Activated naive CD8-positive, alpha-beta T cell treated with anti-CD3 and anti-CD28 coated beads, Interleukin-2, amount 10 ng/mL, durations not matched to agents 7 days and 5 days (primary cell): ENCODE measurements around the gene TMEM273. TPM values are rescaled to one million over a fixed set of nuclear protein-coding genes. Genes with fewer than 3 reads are reported as not detected.

ENCODE experiments used
- ATAC-seq: fragments of 150-1000 bp; cut with Tn5 transposase; one replicate; pipeline ENCODE4 v1.10.0; 2021; ENCODE audit warnings: low read depth, moderate library complexity
- POLR2A ChIA-PET: fragments of 350-600 bp; sonication (Branson Sonifier 250); formaldehyde crosslinking; loops from one replicate; lab custom pipeline; 2021; ENCODE audit warnings: antibody characterized with exemption; lab: Charles Lee
- DNase-seq: peaks from one replicate; pipeline ENCODE4 v3.0.0; 2021
- H3K27ac Mint-ChIP-seq: one replicate; pipeline ENCODE4 v1.8.0; 2022; ENCODE audit warnings: mild to moderate bottlenecking, mixed read lengths
- H3K27me3 Mint-ChIP-seq: one replicate; pipeline ENCODE4 v1.8.0; 2022; ENCODE audit warnings: mild to moderate bottlenecking, moderate library complexity, mixed read lengths
- H3K36me3 Mint-ChIP-seq: one replicate; pipeline ENCODE4 v1.8.0; 2021; ENCODE audit warnings: mild to moderate bottlenecking, mixed read lengths
- H3K4me1 Mint-ChIP-seq: one replicate; pipeline ENCODE4 v1.8.0; 2021; ENCODE audit warnings: mixed read lengths
- H3K4me3 Mint-ChIP-seq: one replicate; pipeline ENCODE4 v1.8.0; 2022; ENCODE audit warnings: mild to moderate bottlenecking, moderate library complexity, mixed read lengths
- H3K9me3 Mint-ChIP-seq: one replicate; pipeline ENCODE4 v1.8.0; 2021; ENCODE audit warnings: mixed read lengths
- total RNA-seq, 2 experiments: library from RNA; stranded (reverse); gene quantifications; one replicate each; pipeline ENCODE4 v1.2.3, GENCODE V29; 2021

TMEM273 gene
- total RNA-seq, 2 experiments from 2014 or later: 11.2 to 12.3 TPM

GRCh38 chr10:49177391-49178355 is 10.5 kb downstream of the TMEM273 start:
- POLR2A ChIA-PET: no interaction called here
- no peak for DNase-seq
- Mint-ChIP-seq H3K9me3 (no peaks in the 10 kb centered on the region), H3K4me3 (peak overlapping the region; percentile 33), H3K36me3 (peaks cover 6% of the 10 kb centered on the region), H3K27me3 (peaks cover 2% of the 10 kb centered on the region), H3K27ac (peak overlapping the region; percentile 64), H3K4me1 (peaks cover 32% of the 10 kb centered on the region)
- peak; percentile 87 for ATAC-seq

DNA sequence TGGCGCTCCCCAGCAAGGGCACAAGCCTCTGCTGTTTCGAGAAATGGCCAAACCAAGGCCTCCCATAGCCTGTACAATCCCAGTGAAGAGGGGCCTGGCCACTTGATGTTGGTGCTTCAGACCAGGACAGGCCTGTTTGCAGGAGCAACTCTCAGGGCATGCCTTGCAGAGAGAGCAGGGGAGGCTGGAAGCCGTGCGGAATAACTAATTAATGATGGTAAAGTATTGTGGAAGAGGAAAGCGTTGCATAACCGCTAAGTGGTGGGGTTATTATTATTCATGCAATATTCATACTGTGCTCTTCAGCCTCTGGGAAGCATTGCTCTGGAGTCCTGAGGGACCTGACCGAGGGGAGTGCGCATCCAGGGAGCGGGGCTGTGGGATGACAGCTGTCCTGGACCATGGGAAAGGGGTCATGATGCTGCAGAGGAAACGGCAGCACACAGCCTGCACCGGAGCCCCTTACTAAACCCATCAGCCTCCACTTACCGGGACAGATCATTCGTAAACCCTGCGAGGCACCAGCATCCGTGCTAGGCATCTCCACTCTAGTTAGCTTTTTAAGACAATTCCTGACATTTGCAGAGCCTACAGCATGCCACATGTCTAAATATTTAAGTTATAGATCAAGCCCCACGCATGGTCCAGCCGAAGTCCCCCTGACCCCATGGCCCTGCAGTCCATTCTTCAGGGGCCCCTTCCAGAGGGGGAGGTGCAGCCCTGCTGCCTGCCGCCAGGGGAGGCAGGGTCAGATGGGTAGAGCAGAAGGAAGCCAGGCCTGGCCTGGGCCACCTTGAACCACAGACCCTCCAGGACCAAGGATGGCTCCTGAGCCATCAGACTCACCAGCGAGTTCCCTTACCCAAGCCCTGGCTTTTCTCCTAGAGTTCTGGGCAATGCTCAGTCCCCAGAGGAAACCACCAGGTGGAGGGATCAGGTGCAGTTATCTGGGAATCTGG is 11.6 kb downstream of the TMEM273 start:
- Mint-ChIP-seq H3K9me3 (no peaks in the 10 kb centered on the region), H3K27ac (peak overlapping the region; percentile 64), H3K4me1 (peaks cover 30% of the 10 kb centered on the region), H3K36me3 (peaks cover 6% of the 10 kb centered on the region), H3K27me3 (peaks cover 5% of the 10 kb centered on the region), H3K4me3 (no peak overlapping the region)
- DNase-seq (no peak), ATAC-seq (no peak)
- POLR2A ChIA-PET: no interaction called here

DNA sequence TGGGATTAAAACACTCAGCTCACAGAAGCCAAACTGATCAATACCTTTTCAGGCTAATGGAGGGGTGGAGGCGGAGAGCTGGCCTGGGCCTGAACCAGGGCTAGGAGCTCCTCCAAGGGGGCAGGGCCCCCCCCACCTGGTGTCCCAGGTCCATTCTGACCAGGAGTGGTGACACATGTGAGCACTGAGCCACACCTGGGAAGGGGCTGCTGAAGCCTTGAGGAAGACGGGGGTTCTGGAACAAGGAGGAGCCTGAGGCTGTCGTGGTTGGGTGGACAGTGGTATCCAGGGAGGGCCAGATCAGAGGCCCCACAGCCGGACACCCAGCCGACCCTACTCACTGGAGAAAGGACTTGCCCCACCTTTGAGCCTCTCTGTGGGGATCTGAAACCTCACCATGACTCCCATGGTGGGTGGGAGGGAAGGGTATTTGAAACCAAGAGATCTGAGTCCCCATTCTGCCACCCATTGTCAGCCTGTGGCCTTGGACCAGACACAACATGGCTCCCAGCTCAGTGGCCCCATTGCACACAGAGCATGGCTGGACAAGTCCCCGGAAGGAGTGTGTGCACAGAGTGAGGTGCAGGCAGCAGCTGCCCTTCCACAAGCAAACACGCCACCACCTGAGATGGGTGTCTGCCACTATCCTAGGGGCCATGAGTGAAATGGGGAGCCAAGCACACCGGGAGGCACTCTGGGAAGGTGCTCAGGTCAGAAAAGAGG is 12.4 kb downstream of the TMEM273 start:
- ATAC-seq: no peak
- DNase-seq: no peak
- POLR2A ChIA-PET: no interaction called here
- Mint-ChIP-seq H3K4me3 (no peak overlapping the region), H3K27ac (no peak overlapping the region), H3K36me3 (peaks cover 3% of the 10 kb centered on the region), H3K27me3 (peaks cover 5% of the 10 kb centered on the region), H3K4me1 (peaks cover 25% of the 10 kb centered on the region), H3K9me3 (no peaks in the 10 kb centered on the region)

GRCh38 chr10:49174926-49175500 is 13.2 kb downstream of the TMEM273 start:
- ATAC-seq (no peak), DNase-seq (no peak)
- Mint-ChIP-seq H3K4me3 (no peak overlapping the region), H3K27ac (no peak overlapping the region), H3K36me3 (no peaks in the 10 kb centered on the region), H3K27me3 (peaks cover 3% of the 10 kb centered on the region), H3K9me3 (no peaks in the 10 kb centered on the region), H3K4me1 (peaks cover 20% of the 10 kb centered on the region)
- POLR2A ChIA-PET: interaction anchor here (0.8 kb wide), 1 partner anchor 196 kb away, joined by 3 read pairs; no protein-coding TSS in a partner anchor

- no peaks in the 10 kb centered on the region for H3K36me3 Mint-ChIP-seq
- peaks cover 20% of the 10 kb centered on the region for H3K4me1 Mint-ChIP-seq
- DNase-seq (no peak), ATAC-seq (no peak)
- no peak overlapping the region for H3K4me3 Mint-ChIP-seq
- H3K27ac Mint-ChIP-seq: no peak overlapping the region
- H3K9me3 Mint-ChIP-seq: no peaks in the 10 kb centered on the region
- peaks cover 3% of the 10 kb centered on the region for H3K27me3 Mint-ChIP-seq
- POLR2A ChIA-PET: interaction anchor here (0.8 kb wide), 1 partner anchor 197 kb away, joined by 3 read pairs; no protein-coding TSS in a partner anchor
These were observed 13.8 kb downstream of the TMEM273 start for GRCh38 chr10:49174261-49174925.

- Mint-ChIP-seq H3K4me1 (peaks cover 20% of the 10 kb centered on the region), H3K36me3 (no peaks in the 10 kb centered on the region), H3K27ac (no peak overlapping the region), H3K4me3 (no peak overlapping the region), H3K27me3 (peaks cover 3% of the 10 kb centered on the region), H3K9me3 (no peaks in the 10 kb centered on the region)
- no peak for ATAC-seq
- no peak for DNase-seq
- POLR2A ChIA-PET: no interaction called here
These were observed 14.3 kb downstream of the TMEM273 start for GRCh38 chr10:49173853-49174252.

DNA sequence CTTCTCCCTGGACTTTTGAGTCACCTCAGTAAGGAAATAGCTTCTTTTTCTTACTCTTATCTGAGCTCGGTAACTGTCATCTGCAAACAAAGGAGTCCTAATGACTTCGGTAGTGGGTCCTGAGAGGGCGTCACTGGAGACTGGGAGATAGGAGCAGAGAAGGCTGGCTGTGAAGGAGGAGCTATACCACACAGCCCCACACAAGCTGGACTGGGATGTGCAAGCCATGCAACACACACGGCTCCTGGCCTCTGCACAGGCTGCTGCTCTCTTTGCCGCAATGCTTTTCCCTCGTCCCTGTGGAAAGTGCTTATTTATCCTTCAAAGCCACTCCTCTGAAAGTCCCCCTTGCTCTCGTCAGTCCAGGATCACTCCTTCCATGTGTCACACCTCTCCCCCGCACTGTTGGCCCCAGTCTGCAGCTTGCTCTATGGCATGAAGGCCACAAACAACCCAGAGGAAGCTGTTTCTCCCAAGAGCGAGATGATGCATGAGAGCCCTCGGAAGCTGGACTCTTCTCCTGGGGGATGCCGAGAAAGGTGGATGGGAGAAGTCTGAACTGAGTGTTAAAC is 14.9 kb downstream of the TMEM273 start:
- peaks cover 5% of the 10 kb centered on the region for H3K27me3 Mint-ChIP-seq
- peaks cover 19% of the 10 kb centered on the region for H3K4me1 Mint-ChIP-seq
- no peak overlapping the region for H3K27ac Mint-ChIP-seq
- H3K36me3 Mint-ChIP-seq: no peaks in the 10 kb centered on the region
- ATAC-seq (no peak), DNase-seq (no peak)
- POLR2A ChIA-PET: no interaction called here
- no peaks in the 10 kb centered on the region for H3K9me3 Mint-ChIP-seq
- H3K4me3 Mint-ChIP-seq: no peak overlapping the region

- no peak overlapping the region for H3K4me3 Mint-ChIP-seq
- H3K4me1 Mint-ChIP-seq: peaks cover 14% of the 10 kb centered on the region
- POLR2A ChIA-PET: no interaction called here
- no peaks in the 10 kb centered on the region for H3K9me3 Mint-ChIP-seq
- H3K27me3 Mint-ChIP-seq: peaks cover 5% of the 10 kb centered on the region
- ATAC-seq (no peak), DNase-seq (no peak)
- H3K27ac Mint-ChIP-seq: no peak overlapping the region
- H3K36me3 Mint-ChIP-seq: no peaks in the 10 kb centered on the region
These were observed 15.4 kb downstream of the TMEM273 start for GRCh38 chr10:49172777-49173132.

GRCh38 chr10:49172061-49172776 is 16.0 kb downstream of the TMEM273 start:
- peaks cover 9% of the 10 kb centered on the region for H3K4me1 Mint-ChIP-seq
- ATAC-seq (no peak), DNase-seq (no peak)
- POLR2A ChIA-PET: no interaction called here
- H3K9me3 Mint-ChIP-seq: no peaks in the 10 kb centered on the region
- peaks cover 5% of the 10 kb centered on the region for H3K27me3 Mint-ChIP-seq
- no peak overlapping the region for H3K27ac Mint-ChIP-seq
- H3K4me3 Mint-ChIP-seq: no peak overlapping the region
- H3K36me3 Mint-ChIP-seq: no peaks in the 10 kb centered on the region

DNA sequence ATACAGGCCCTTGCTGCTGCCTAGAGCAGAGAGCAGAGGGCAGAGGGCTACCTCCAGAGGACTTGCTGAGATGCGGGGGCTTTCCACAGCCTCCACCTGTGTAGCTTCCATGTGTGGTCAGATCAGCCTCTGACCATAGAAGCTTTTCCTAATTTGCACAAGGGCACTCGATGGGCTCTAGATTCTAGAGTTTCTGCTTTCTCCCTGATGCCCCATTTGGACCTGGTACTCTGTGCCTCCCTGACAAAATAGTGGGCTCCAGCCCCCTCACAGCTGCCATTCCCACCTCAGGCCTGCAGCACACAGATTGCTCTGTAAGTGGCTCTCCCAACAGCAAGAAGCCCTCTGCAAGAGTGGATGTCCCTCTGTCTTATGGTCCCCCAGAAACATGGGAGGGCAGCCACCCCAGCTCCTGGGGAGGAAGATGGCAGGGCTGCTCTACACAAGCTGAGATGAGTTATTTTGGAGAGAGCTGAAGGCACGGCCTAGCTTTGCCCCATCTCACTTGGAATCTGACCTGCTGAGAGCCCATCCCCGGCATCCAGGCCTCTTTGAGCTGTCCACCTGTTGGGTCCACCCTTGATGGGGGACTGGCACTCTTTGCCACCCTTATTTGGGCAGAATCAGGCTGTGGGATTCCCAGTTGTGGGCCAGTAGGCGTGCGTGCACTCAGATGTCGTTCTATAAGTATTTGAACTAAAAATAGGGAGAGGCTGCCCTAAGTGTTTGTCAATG is 16.7 kb downstream of the TMEM273 start:
- no peak overlapping the region for H3K4me3 Mint-ChIP-seq
- H3K27ac Mint-ChIP-seq: no peak overlapping the region
- no peaks in the 10 kb centered on the region for H3K36me3 Mint-ChIP-seq
- POLR2A ChIA-PET: no interaction called here
- H3K27me3 Mint-ChIP-seq: peaks cover 5% of the 10 kb centered on the region
- H3K9me3 Mint-ChIP-seq: no peaks in the 10 kb centered on the region
- H3K4me1 Mint-ChIP-seq: peaks cover 5% of the 10 kb centered on the region
- ATAC-seq (no peak), DNase-seq (no peak)

GRCh38 chr10:49170632-49171325 is 17.4 kb downstream of the TMEM273 start:
- ATAC-seq (no peak), DNase-seq (no peak)
- Mint-ChIP-seq H3K9me3 (no peaks in the 10 kb centered on the region), H3K27ac (no peak overlapping the region), H3K4me1 (peaks cover 5% of the 10 kb centered on the region), H3K27me3 (peaks cover 5% of the 10 kb centered on the region), H3K36me3 (no peaks in the 10 kb centered on the region), H3K4me3 (no peak overlapping the region)
- POLR2A ChIA-PET: no interaction called here
